Activated CD4-positive, CD25-positive, alpha-beta regulatory T cell (primary cell): ENCODE measurements around the gene RPL31.
"Not testable (repeated sequence)": the region's sequence is repeated elsewhere in the genome, so short reads cannot be mapped to it uniquely, and the experiment has no call there.

Experiments
- DNase-seq, 4 experiments: peaks; one replicate each; lab custom pipeline; 2025; lab: John Stamatoyannopoulos, UW

The RPL31 gene

GRCh38 chr2:101026253-101026701, 24.2 kb downstream of the RPL31 start:
- no peak for DNase-seq

- DNase-seq, result no peak
Measured at GRCh38 chr2:101026923-101027469, 24.9 kb downstream of the RPL31 start.

DNA sequence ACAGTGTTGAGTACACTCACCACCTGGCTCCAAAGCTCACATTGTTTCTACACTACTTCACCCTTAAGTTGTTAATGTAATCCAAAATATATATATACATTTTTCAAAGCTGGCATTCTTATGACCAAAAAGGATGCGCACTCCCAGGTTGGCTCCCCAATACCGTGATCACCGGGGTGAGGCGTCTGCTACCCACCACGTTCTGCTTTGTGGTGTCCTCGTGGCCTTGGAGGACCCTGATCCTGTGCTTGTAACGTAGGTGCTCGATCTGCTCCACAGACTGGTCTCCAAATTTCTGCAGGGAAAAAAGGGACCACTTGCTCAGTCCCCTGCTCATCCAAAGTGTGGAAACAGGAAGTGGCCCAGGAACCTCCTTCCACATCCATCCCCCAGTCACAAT, 25.8 kb downstream of the RPL31 start:
- no peak for DNase-seq

DNA sequence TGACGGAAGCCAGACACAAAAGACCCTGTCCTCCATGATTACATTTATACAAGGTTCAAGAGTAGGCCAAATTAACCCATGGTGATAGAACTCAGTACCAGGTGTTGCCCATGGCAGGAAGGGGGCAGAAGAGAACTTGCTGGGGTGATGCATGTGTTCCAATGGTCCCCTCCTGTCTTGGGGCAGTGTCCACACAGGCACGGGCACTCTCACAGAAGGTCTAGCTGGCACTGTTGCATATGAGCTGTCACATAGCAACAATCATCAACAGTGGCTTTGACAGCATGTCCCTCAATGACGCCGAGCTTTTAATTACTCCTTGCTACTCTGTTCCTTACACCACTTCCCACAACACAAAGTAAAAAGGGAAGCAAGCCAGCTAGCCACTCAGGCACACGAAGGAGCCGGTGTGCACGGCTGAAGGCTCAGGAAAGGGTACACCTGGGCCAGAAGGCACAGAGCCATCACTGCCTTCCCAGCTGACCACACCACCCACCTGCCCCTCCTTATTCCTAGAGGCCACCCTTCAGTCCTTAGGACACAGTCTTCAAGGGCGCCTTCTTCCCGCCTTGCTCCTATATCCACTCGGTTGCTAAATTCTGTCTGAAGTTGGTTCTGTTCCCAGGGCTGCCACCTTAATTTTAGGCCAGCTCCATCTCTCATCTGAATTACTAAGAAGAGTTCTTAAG, 28.9 kb downstream of the RPL31 start:
- DNase-seq, result no peak

DNA sequence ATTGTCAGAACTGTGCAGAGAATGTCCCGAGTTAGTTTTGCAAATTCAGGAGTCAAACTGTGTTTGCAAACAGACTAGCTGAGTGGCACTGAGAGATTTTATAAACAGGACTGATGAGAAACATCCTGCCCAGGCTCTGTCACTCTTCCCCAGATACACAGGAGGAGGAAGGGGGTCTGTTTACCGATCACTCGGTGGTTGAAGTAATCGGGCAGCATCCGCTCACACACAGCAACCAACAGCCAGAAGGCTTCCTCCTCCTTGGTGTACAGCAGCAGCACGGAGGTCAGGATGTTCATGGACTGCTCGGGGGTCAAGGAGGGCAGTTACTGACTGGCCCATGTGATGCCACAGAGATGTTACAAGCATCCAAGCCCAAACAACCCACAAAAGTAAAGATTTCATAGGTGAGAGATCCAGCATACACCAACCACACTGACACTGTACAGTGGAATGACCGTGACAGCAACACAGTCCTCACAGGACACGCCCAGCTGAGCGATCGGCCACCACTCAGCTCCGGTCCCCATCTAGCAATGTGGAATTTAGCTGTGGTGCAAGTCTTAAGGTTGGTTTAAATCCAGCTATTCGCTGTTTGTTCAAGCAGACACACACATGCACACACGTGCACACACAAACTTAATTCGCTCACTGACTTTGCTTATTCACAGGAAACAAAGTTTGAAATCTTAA, 30.1 kb downstream of the RPL31 start:
- no peak for DNase-seq

- DNase-seq, result no peak
Measured at GRCh38 chr2:101036562-101036961, 34.5 kb downstream of the RPL31 start.

DNA sequence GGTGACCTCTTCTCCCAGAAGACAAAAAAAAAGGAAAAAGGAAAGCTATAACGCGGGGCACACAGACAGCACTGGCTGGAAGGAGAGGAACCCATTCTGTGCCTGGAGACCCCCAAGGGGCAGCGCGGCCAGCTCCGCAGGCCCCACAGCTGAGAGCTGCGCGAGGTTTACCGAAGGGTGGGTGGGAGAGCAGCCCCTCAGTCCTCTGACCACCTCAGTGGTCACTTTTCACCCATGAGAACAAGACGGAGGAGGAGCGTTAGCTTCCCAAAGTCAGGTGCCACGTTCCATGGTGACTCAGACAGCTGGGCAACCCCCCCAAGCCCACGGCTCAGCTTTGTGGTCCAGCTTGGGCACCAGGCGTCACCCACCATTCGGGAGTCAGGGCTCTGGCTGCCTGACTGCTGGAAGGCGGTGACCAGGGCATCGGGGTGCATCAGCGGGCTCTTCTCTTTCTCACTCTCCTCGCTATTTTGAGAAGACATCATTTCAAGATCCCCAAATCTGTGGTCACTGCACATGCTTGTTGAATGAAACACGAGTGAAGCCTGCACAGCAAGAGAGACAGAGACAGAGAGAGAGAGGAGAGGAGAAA, 35.2 kb downstream of the RPL31 start:
- DNase-seq, result no peak

DNA sequence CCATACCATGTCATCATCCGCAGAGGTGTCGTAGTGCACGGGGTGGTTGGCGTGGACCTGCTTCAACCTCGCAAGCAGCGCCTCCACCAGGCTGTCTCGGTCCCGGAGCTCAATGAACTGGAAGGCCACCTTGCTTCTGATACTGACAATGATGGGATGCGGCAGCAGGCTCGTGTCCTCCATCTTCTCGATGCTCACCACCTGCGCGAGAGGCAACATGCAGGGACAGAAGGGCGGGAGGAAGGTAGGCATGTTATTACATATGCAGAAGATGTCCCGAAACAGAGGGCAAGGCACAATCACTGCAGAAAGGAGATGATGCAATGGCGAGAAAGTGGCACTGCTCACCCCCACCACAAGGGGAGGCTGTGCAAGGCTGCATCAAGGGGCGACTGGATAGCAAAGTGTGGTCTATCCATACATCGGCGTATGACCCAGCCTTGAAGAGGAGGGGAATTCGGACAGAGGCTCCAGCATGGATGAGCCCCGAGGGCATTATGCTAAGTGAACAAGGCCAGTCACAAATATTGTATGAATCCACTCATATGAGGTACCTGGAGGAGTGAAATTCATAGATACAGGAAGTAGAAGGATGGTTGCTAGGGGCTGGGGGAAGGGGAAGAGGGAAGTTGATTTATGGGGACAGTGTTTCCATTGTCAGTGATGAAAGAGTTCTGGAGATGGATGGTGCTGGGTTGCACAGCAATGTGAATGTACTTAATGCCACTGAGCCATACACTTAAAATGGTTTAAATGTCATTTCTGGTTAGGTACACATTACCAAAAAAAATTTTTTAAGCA, 36.6 kb downstream of the RPL31 start:
- DNase-seq, result no peak

DNA sequence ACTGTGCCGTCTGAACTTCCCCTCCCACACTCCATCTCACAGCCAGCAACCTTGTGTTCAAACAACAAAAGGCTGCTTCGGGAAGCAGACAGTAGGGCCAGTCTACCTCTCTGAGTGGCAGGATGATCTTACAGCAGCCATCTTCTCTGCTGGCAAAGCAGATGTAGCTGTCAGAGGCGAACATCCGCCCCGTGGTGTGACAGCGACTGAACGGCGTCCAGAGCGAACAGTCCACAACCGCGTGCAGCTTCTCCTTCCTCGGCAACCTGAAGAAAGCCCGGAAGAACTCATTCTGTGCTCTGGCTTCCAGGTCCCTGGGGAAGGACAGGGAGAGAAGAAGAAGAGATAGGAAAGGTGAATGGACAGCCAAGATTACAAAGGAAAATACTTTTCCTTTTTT, 38.0 kb downstream of the RPL31 start:
- no peak for DNase-seq

DNA sequence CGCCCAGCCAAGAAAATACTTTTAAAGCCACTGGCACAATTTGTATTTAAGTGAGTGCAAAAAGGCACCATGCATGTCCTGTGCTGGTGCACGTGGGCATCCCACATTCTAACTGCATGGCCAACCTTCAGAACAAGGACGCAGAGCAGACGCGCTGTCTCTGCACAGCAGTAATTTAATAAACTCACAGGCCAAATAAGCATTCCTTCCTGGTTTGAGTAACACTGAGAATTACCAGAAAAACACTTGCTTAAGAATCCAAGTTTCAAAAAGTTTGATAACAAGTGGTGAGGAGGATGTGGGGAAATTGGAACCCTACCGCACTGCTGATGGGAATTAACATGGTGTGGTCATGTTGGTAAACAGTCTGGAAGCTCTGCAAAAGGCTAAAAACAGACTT, 38.7 kb downstream of the RPL31 start:
- no peak for DNase-seq

- DNase-seq, result no peak
Measured at GRCh38 chr2:101041413-101041812, 39.3 kb downstream of the RPL31 start.

DNA sequence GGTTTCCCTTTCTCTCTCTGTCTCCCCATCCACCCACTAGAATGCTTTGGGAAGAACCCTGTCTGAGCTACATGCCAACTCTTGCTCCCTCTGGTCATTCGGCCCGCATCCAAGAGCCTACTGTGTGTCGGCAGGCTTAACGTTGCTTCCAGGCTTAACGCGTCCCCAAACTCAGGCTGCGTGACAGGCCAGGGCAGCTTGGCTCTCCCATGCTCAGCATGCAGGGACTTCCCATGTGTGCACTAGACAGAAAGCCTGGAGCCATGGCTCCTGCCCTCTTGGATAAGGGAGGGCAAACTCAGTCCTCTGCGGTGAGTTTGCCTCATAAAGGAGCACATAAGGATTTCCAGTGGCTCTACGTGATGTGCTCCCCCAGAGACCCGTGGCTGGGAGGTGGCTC, 43.2 kb downstream of the RPL31 start:
- DNase-seq, result no peak

GRCh38 chr2:101047075-101047766, 45.1 kb downstream of the RPL31 start:
- no peak for DNase-seq

DNA sequence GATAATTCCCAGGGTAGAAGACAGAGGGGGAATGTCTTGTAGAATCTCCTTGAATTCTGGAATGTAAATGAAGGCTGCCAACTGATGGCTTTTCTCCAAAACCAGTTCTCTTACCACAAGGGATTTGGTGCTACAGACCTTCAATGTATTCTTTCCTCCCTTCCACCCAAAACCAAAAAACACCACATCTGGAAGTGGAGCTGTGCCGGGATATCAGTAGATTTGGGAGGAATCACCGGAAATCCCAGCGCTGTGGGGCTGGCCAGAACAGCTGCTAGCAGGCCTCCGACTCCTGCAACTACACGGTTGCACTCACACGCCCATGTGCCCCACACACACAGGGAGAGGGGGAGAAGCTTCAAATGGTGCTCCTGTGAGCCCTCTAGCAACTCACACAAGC, 45.7 kb downstream of the RPL31 start:
- DNase-seq, result no peak

DNA sequence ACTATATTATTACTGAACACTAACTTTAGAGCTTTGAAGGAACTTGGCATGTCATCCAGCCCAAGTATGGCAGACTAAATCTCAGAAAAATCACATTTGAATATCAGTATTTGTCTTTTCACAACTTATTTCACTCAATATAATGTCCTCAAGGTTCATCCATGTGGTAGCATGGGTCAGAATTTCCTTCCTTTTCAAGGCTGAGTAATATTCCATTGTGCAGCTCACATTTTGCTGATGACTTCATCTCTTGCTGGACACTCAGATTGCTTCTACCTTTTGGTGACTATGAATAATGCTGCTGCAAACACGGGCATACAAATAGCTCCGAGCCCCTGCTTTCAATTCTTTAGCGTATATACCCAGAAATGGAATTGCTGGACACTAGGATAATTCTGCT, 46.7 kb downstream of the RPL31 start:
- no peak for DNase-seq

DNA sequence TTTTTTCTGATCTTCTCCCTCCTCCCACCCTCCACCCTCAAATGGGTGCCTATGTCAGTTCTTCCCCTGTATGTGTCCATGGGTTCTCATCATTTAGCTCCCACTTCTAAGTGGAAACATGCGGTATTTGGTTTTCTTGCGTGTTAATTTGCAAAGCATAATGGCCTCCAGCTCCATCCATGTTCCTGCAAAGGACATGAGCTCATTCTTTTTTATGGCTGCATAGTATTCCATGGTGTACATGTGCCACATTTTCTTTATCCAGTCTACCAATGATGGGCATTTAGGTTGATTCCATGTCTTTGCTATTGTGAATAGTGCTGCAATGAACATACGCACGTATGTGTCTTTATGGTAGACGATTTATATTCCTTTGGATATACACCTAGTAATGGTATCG, 48.8 kb downstream of the RPL31 start:
- DNase-seq, result not testable (repeated sequence)

GRCh38 chr2:101052147-101052546, 50.1 kb downstream of the RPL31 start:
- DNase-seq, result no peak

- no peak for DNase-seq
Measured at GRCh38 chr2:101053117-101053516, 51.0 kb downstream of the RPL31 start.
